Left ventricle myocardium inferior (tissue), 1 donor: ENCODE data around the gene SLC25A18. TPM values are rescaled to one million over a fixed set of nuclear protein-coding genes. Genes with fewer than 3 reads are reported as not detected.

ENCODE experiments used
- DNase-seq: peaks from one replicate; pipeline ENCODE4 v3.0.0-alpha.2; 2020
- H3K27ac ChIP-seq: fragments of 200-600 bp; replicated peaks from 2 replicates; pipeline ENCODE4 v1.8.0; 2021
- H3K27me3 ChIP-seq: fragments of 200-600 bp; 2 replicates; pipeline ENCODE4 v1.8.0; 2021; ENCODE audit warnings: low read depth
- H3K36me3 ChIP-seq: fragments of 200-600 bp; 2 replicates; pipeline ENCODE4 v1.8.0; 2021
- H3K4me1 ChIP-seq: fragments of 200-600 bp; 2 replicates; pipeline ENCODE4 v1.8.0; 2021
- H3K4me3 ChIP-seq: fragments of 200-600 bp; 2 replicates; pipeline ENCODE4 v1.8.0; 2021; ENCODE audit warnings: mild to moderate bottlenecking, moderate library complexity
- H3K9me3 ChIP-seq: fragments of 200-600 bp; replicated peaks from 2 replicates; pipeline ENCODE4 v1.8.0; 2021
- intact Hi-C: fragments of 100-400 bp; cut with micrococcal nuclease; formaldehyde crosslinking; loops from one replicate; pipeline ENCODE4 v1.11.0; 2022
- total RNA-seq: library from RNA; stranded (reverse); fragmentation: NEBNext Ultra II Directional; extraction: Animal tissue kit (Norgen Biotek cat#: 25700); gene quantifications from one replicate; pipeline ENCODE4 v1.2.1, GENCODE V29; 2021
- TF ChIP-seq, protein P1 (sequence below): fragments of 200-600 bp; IDR thresholded peaks from 2 replicates; pipeline ENCODE4 v1.8.0; 2021; ENCODE audit warnings: antibody characterized with exemption, mild to moderate bottlenecking, borderline replicate concordance
- donor health status: DM: no; HTN: yes; CAD: no; lungs with severe emphysema.

SLC25A18 gene
- total RNA-seq, 1 donor from 2014 or later: 2.7 TPM

DNA sequence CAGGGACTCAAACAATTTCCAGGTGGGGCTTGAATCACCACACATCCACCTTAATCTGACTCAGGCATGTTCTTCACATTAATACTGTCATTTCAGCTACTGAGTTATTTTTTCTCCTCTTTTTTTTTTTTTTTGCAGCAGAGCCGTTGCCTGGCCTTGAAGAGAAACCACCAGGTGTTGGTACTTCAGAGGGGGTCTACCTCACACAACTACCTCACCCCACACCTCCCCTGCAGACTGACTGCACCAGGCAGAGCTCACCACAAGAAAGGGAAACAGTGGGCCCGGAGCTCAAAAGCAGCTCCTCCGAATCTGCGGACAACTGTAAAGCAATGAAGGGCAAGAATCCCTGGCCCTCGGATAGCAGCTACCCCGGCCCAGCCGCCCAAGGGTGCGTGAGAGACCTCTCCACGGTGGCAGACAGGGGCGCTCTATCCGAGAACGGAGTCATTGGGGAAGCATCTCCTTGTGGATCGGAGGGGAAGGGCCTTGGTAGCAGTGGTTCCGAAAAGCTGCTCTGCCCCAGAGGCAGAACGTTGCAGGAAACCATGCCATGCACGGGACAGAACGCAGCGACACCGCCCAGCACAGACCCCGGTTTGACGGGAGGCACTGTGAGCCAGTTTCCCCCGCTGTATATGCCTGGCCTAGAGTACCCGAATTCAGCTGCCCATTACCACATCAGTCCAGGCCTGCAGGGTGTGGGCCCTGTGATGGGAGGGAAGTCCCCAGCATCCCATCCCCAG is 15.1 kb upstream of the SLC25A18 start:
- no peak overlapping the region for H3K27ac ChIP-seq
- peaks cover 14% of the 10 kb centered on the region for H3K36me3 ChIP-seq
- TF ChIP-seq, protein P1, sequence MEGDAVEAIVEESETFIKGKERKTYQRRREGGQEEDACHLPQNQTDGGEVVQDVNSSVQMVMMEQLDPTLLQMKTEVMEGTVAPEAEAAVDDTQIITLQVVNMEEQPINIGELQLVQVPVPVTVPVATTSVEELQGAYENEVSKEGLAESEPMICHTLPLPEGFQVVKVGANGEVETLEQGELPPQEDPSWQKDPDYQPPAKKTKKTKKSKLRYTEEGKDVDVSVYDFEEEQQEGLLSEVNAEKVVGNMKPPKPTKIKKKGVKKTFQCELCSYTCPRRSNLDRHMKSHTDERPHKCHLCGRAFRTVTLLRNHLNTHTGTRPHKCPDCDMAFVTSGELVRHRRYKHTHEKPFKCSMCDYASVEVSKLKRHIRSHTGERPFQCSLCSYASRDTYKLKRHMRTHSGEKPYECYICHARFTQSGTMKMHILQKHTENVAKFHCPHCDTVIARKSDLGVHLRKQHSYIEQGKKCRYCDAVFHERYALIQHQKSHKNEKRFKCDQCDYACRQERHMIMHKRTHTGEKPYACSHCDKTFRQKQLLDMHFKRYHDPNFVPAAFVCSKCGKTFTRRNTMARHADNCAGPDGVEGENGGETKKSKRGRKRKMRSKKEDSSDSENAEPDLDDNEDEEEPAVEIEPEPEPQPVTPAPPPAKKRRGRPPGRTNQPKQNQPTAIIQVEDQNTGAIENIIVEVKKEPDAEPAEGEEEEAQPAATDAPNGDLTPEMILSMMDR: no peak
- intact Hi-C loops: no loop called here
- peaks cover 20% of the 10 kb centered on the region for H3K4me1 ChIP-seq
- no peak overlapping the region for H3K4me3 ChIP-seq
- no peaks in the 10 kb centered on the region for H3K9me3 ChIP-seq
- no peak for DNase-seq
- H3K27me3 ChIP-seq: no peaks in the 10 kb centered on the region

DNA sequence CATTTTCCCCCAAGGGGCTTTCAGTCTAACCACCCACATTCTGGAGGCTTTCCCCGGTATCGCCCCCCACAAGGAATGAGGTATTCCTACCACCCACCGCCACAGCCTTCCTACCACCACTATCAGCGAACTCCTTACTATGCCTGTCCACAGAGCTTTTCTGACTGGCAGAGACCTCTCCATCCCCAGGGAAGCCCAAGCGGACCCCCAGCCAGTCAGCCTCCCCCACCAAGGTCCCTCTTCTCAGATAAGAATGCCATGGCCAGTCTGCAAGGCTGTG is 14.6 kb upstream of the SLC25A18 start:
- Histone ChIP-seq H3K27ac (no peak overlapping the region), H3K27me3 (no peaks in the 10 kb centered on the region), H3K4me3 (no peak overlapping the region), H3K36me3 (peaks cover 14% of the 10 kb centered on the region), H3K9me3 (no peaks in the 10 kb centered on the region), H3K4me1 (peaks cover 24% of the 10 kb centered on the region)
- TF ChIP-seq, protein P1: no peak
- no peak for DNase-seq
- intact Hi-C loops: no loop called here

DNA sequence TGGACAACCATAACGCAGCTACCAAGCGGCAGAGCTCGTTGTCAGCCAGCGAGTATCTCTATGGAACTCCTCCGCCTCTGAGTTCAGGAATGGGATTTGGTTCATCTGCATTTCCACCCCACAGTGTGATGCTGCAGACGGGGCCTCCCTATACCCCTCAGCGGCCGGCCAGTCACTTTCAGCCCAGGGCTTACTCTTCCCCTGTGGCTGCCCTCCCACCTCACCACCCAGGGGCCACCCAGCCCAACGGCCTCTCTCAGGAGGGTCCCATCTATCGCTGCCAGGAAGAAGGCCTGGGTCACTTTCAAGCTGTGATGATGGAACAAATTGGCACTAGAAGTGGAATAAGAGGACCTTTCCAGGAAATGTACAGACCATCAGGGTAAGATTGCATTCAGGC is 14.1 kb upstream of the SLC25A18 start:
- Histone ChIP-seq H3K27me3 (no peaks in the 10 kb centered on the region), H3K9me3 (no peaks in the 10 kb centered on the region), H3K36me3 (peaks cover 14% of the 10 kb centered on the region), H3K27ac (no peak overlapping the region), H3K4me1 (peaks cover 24% of the 10 kb centered on the region), H3K4me3 (no peak overlapping the region)
- DNase-seq: no peak
- intact Hi-C loops: no loop called here
- TF ChIP-seq, protein P1: no peak

DNA sequence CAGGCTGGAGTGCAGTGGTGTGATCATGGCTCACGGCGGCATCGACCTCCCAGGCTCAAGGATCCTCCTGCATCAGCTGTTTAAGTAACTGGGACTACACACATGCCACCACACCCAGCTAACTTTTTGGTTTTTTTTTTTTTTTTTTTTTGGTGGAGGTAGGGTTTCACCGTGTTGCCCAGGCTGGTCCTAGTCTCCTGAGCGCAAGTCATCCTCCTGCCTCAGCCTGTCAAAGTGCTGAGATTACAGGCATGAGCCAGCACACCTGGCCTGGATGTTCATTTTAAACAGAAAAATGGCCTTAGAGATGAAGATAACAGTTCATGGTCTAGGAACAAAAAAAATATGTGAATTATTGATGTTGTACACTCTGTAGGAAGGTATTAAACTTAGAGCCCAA is 13.6 kb upstream of the SLC25A18 start:
- Histone ChIP-seq H3K4me3 (no peak overlapping the region), H3K9me3 (no peaks in the 10 kb centered on the region), H3K4me1 (peaks cover 24% of the 10 kb centered on the region), H3K36me3 (peaks cover 14% of the 10 kb centered on the region), H3K27me3 (no peaks in the 10 kb centered on the region), H3K27ac (no peak overlapping the region)
- intact Hi-C loops: no loop called here
- no peak for DNase-seq
- TF ChIP-seq, protein P1: no peak

DNA sequence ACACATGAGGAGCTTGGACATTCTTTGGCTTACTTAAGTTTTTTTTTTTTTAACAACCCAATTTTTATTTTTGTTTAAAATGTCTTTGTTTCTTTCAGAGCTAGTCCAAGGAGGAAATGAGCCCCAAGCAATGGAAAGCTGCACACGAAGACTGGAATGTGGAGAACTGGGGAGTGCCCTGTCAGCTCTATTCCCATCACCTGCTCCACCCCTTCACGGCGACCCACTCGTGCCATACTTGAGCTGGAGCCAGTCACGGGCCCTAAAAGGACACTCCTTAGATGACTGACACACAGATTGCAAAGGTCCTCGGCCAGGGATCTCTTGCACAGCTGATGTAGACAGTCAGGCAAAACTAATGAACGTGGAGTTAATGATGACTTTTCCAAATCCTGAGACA is 10.6 kb upstream of the SLC25A18 start:
- intact Hi-C loops: no loop called here
- TF ChIP-seq, protein P1: no peak
- DNase-seq: peak; percentile 51
- peaks cover 24% of the 10 kb centered on the region for H3K4me1 ChIP-seq
- no peaks in the 10 kb centered on the region for H3K9me3 ChIP-seq
- H3K27ac ChIP-seq: peak overlapping the region; percentile 36
- no peak overlapping the region for H3K4me3 ChIP-seq
- H3K36me3 ChIP-seq: peaks cover 14% of the 10 kb centered on the region
- H3K27me3 ChIP-seq: no peaks in the 10 kb centered on the region
